ENCODE results near the gene P4HA2.

P4HA2 gene

DNA sequence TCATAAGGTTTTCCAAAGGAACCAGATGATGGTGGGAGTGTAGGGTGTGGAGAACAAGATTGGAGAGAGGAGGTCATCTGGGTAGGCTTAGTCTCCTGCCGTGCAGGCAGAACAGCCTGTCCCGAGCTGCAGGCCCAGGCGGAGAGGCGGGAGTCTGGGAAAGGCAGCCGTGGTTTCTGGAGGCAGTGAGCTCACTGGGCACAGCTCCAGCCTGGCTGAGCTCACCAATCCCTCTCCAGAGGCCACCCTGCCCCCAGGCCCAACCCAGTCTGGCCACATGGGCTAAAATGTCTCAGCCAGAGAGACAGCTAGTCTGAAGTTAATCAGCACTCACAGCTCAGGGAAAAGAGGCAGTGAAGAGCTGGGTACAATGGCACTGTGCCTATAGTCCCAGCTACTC is 12.3 kb downstream of the P4HA2 start:
- H3K36me3 ChIP-seq (ENCODE audit: control insufficient read depth, insufficient read depth, low read length) = no peaks in the 10 kb centered on the region
- H3K4me3 ChIP-seq (replicated peaks; ENCODE audit: low read depth, low read length) = no peak overlapping the region
- TF ChIP-seq, protein P1, sequence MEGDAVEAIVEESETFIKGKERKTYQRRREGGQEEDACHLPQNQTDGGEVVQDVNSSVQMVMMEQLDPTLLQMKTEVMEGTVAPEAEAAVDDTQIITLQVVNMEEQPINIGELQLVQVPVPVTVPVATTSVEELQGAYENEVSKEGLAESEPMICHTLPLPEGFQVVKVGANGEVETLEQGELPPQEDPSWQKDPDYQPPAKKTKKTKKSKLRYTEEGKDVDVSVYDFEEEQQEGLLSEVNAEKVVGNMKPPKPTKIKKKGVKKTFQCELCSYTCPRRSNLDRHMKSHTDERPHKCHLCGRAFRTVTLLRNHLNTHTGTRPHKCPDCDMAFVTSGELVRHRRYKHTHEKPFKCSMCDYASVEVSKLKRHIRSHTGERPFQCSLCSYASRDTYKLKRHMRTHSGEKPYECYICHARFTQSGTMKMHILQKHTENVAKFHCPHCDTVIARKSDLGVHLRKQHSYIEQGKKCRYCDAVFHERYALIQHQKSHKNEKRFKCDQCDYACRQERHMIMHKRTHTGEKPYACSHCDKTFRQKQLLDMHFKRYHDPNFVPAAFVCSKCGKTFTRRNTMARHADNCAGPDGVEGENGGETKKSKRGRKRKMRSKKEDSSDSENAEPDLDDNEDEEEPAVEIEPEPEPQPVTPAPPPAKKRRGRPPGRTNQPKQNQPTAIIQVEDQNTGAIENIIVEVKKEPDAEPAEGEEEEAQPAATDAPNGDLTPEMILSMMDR (IDR thresholded peaks at IDR 0.05; ENCODE audit: insufficient read depth, low read length, poor library complexity, severe bottlenecking) = no peak
- no peaks in the 10 kb centered on the region; the same call in 1 of the 2 replicates for H3K27me3 ChIP-seq (replicated peaks; ENCODE audit: control insufficient read depth, insufficient read depth, low read length)
- no peak for DNase-seq (ENCODE audit: extremely low read depth, insufficient read length)

DNA sequence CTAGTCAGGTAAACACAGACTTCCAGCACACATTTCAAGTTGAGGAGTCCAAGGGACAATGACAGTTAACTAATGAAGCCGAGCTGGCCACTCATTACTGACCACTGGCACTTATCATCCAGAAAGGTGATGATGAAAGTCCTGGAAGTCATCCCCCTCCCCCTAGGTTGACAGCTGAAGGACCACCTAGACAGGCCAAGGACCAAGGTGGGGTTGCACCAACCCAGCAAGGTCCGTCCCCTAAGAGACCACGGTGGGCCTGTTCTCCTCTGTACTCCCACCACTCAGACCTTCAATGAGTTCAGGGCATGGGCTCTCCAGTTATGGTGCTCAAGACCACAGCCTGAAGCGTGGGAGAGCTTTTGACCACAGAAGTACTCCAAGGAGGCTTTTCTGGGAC is 13.2 kb downstream of the P4HA2 start:
- H3K36me3 ChIP-seq (ENCODE audit: control insufficient read depth, insufficient read depth, low read length) = no peaks in the 10 kb centered on the region
- TF ChIP-seq, protein P1 (IDR thresholded peaks at IDR 0.05; ENCODE audit: insufficient read depth, low read length, poor library complexity, severe bottlenecking) = no peak

GRCh38 chr5:132213666-132214065 is 14.0 kb downstream of the P4HA2 start:
- H3K36me3 ChIP-seq (ENCODE audit: control insufficient read depth, insufficient read depth, low read length) = no peaks in the 10 kb centered on the region
- TF ChIP-seq, protein P1 (IDR thresholded peaks at IDR 0.05; ENCODE audit: insufficient read depth, low read length, poor library complexity, severe bottlenecking) = no peak
- H3K27me3 ChIP-seq (replicated peaks; ENCODE audit: control insufficient read depth, insufficient read depth, low read length) = no peaks in the 10 kb centered on the region
- H3K4me3 ChIP-seq (replicated peaks; ENCODE audit: low read depth, low read length) = no peak overlapping the region
- DNase-seq (ENCODE audit: extremely low read depth, insufficient read length) = no peak

More for the DNA sequence above, 13.2 kb downstream of the P4HA2 start:
- no peak overlapping the region for H3K4me3 ChIP-seq (replicated peaks; ENCODE audit: low read depth, low read length)
- no peak for DNase-seq (ENCODE audit: extremely low read depth, insufficient read length)
- no peaks in the 10 kb centered on the region for H3K27me3 ChIP-seq (replicated peaks; ENCODE audit: control insufficient read depth, insufficient read depth, low read length)

GRCh38 chr5:132211787-132212186 is 15.9 kb downstream of the P4HA2 start:
- no peak for DNase-seq (ENCODE audit: extremely low read depth, insufficient read length)
- H3K27me3 ChIP-seq (replicated peaks; ENCODE audit: control insufficient read depth, insufficient read depth, low read length) = no peaks in the 10 kb centered on the region; the same call in 1 of the 2 replicates
- TF ChIP-seq, protein P1 (IDR thresholded peaks at IDR 0.05; ENCODE audit: insufficient read depth, low read length, poor library complexity, severe bottlenecking) = no peak
- no peaks in the 10 kb centered on the region for H3K36me3 ChIP-seq (ENCODE audit: control insufficient read depth, insufficient read depth, low read length)
- H3K4me3 ChIP-seq (replicated peaks; ENCODE audit: low read depth, low read length) = no peak overlapping the region

- Histone ChIP-seq H3K36me3 (ENCODE audit: control insufficient read depth, insufficient read depth, low read length) (no peaks in the 10 kb centered on the region), H3K4me3 (replicated peaks; ENCODE audit: low read depth, low read length) (no peak overlapping the region), H3K27me3 (replicated peaks; ENCODE audit: control insufficient read depth, insufficient read depth, low read length) (no peaks in the 10 kb centered on the region; the same call in 1 of the 2 replicates)
- TF ChIP-seq, protein P1 (IDR thresholded peaks at IDR 0.05; ENCODE audit: insufficient read depth, low read length, poor library complexity, severe bottlenecking) = no peak
- DNase-seq (ENCODE audit: extremely low read depth, insufficient read length) = no peak
These were observed 16.7 kb downstream of the P4HA2 start for GRCh38 chr5:132210944-132211343.

All from GM06990 (cell line).